Kidney epithelial cell (primary cell): ENCODE measurements around the gene USP34. TPM values are rescaled to one million over a fixed set of nuclear protein-coding genes. Genes with fewer than 3 reads are reported as not detected.
A peak's percentile ranks its signal among the peaks of the same experiment; 100 is the strongest.

ENCODE experiments used
- DNase-seq: peaks from one replicate; pipeline ENCODE4 v3.0.0-alpha.2; 2010; ENCODE audit warnings: low read depth
- H3K27me3 ChIP-seq: 2 replicates; pipeline ENCODE4 v1.6.0; 2011; ENCODE audit warnings: low read length; ENCODE audit not compliant: control insufficient read depth, insufficient read depth
- H3K36me3 ChIP-seq: 2 replicates; pipeline ENCODE4 v1.5.1; 2011; ENCODE audit warnings: low read length; ENCODE audit not compliant: control insufficient read depth, insufficient read depth
- H3K4me3 ChIP-seq: 2 replicates; pipeline ENCODE4 v1.5.1; 2011; ENCODE audit warnings: low read depth, mild to moderate bottlenecking, control low read depth, low read length
- CTCF ChIP-seq: IDR thresholded peaks from 2 replicates; pipeline ENCODE4 v1.5.1; 2011; ENCODE audit warnings: mild to moderate bottlenecking, moderate library complexity, low read length, control low read depth, inconsistent platforms; ENCODE audit not compliant: insufficient read depth, poor library complexity, severe bottlenecking
- total RNA-seq: library from RNA; depleted of rRNA; stranded (reverse); fragments of >200 nt; gene quantifications from 2 replicates; pipeline ENCODE4 v1.2.3, GENCODE V29; 2015

The USP34 gene
- total RNA-seq, 1 donor from 2014 or later: 90.0 TPM

GRCh38 chr2:61263830-61264229 lies 207.1 kb downstream of the USP34 start:
- Histone ChIP-seq H3K4me3 (no peak overlapping the region), H3K27me3 (no peaks in the 10 kb centered on the region), H3K36me3 (no peaks in the 10 kb centered on the region)
- TF ChIP-seq CTCF: no peak
- DNase-seq: no peak

GRCh38 chr2:61262699-61263098 lies 208.2 kb downstream of the USP34 start:
- no peak overlapping the region for H3K4me3 ChIP-seq
- H3K27me3 ChIP-seq: no peaks in the 10 kb centered on the region
- DNase-seq: no peak
- TF ChIP-seq CTCF: no peak
- H3K36me3 ChIP-seq: no peaks in the 10 kb centered on the region

- H3K4me3 ChIP-seq: no peak overlapping the region
- no peak for TF ChIP-seq CTCF
- no peaks in the 10 kb centered on the region for H3K36me3 ChIP-seq
- no peaks in the 10 kb centered on the region for H3K27me3 ChIP-seq
- no peak for DNase-seq
Measured at GRCh38 chr2:61257446-61257845, 213.4 kb downstream of the USP34 start.

- TF ChIP-seq CTCF: no peak
- no peaks in the 10 kb centered on the region for H3K36me3 ChIP-seq
- no peak overlapping the region for H3K4me3 ChIP-seq
- H3K27me3 ChIP-seq: no peaks in the 10 kb centered on the region
- peak; percentile 25 for DNase-seq
Measured at GRCh38 chr2:61255580-61256437, 215.1 kb downstream of the USP34 start.

GRCh38 chr2:61254536-61254935 lies 216.4 kb downstream of the USP34 start:
- TF ChIP-seq CTCF: no peak
- Histone ChIP-seq H3K36me3 (peaks cover 2% of the 10 kb centered on the region), H3K4me3 (no peak overlapping the region), H3K27me3 (no peaks in the 10 kb centered on the region)
- no peak for DNase-seq

GRCh38 chr2:61253136-61253535 lies 217.8 kb downstream of the USP34 start:
- Histone ChIP-seq H3K27me3 (no peaks in the 10 kb centered on the region), H3K4me3 (no peak overlapping the region), H3K36me3 (peaks cover 2% of the 10 kb centered on the region)
- no peak for DNase-seq
- TF ChIP-seq CTCF: no peak
